Fibroblast of the aortic adventitia (primary cell): ENCODE data around the gene BCL11B. TPM values are rescaled to one million over a fixed set of nuclear protein-coding genes. Genes with fewer than 3 reads are reported as not detected.

Experiments
- DNase-seq: peaks from one replicate; pipeline ENCODE4 v3.0.0-alpha.2; 2010; ENCODE audit warnings: low read depth
- H3K4me3 ChIP-seq: 2 replicates; pipeline ENCODE4 v1.5.1; 2011; ENCODE audit warnings: low read depth, mild to moderate bottlenecking, control low read depth, low read length, moderate library complexity
- CTCF ChIP-seq: IDR thresholded peaks from 2 replicates; pipeline ENCODE4 v1.5.1; 2011; ENCODE audit warnings: mild to moderate bottlenecking, low read length, control low read depth, inconsistent platforms; ENCODE audit not compliant: insufficient read depth
- total RNA-seq: library from RNA; depleted of rRNA; stranded (reverse); fragments of >200 nt; gene quantifications from 2 replicates; pipeline ENCODE4 v1.2.3, GENCODE V29; 2012; ENCODE audit warnings: low replicate concordance

BCL11B gene
- total RNA-seq, 1 donor = 0.09 TPM

GRCh38 chr14:99268810-99269707 lies 2.9 kb downstream of the BCL11B start:
- TF ChIP-seq CTCF = no peak
- no peak for DNase-seq
- no peak overlapping the region for H3K4me3 ChIP-seq

- DNase-seq = no peak
- TF ChIP-seq CTCF = no peak
- H3K4me3 ChIP-seq = no peak overlapping the region
Observed at GRCh38 chr14:99267837-99268781, 3.9 kb downstream of the BCL11B start.

GRCh38 chr14:99267381-99267780 lies 4.6 kb downstream of the BCL11B start:
- H3K4me3 ChIP-seq = no peak overlapping the region
- no peak for DNase-seq
- TF ChIP-seq CTCF = no peak

- peak overlapping the region; percentile 11 for H3K4me3 ChIP-seq
- peak; percentile 58 for DNase-seq
- peak; percentile 99 for TF ChIP-seq CTCF
Observed at GRCh38 chr14:99266181-99267178, 5.5 kb downstream of the BCL11B start.

- no peak for TF ChIP-seq CTCF
- H3K4me3 ChIP-seq = no peak overlapping the region
- DNase-seq = no peak
Observed at GRCh38 chr14:99265571-99265970, 6.4 kb downstream of the BCL11B start.
